PC-9 (cell line): ENCODE measurements around the gene DNAJC22. TPM values are rescaled to one million over a fixed set of nuclear protein-coding genes. Genes with fewer than 3 reads are reported as not detected.

Source experiments
- BruUV-seq: library from RNA; stranded (reverse); fragments of 400-500 nt; replicated peaks from 2 replicates; lab custom pipeline; 2021; lab: Mats Ljungman, UMichigan
- CTCF ChIA-PET: fragments of 300-600 bp; sonication (Branson Sonifier 250); formaldehyde crosslinking; loops from one replicate; lab custom pipeline; 2022; ENCODE audit warnings: antibody characterized with exemption; lab: Charles Lee
- POLR2A ChIA-PET: fragments of 300-600 bp; sonication (Branson Sonifier 250); formaldehyde crosslinking; loops from one replicate; lab custom pipeline; 2022; ENCODE audit warnings: antibody characterized with exemption; ENCODE audit not compliant: unreplicated experiment; lab: Charles Lee
- DNase-seq, 2 experiments: peaks; one replicate each; pipeline versions ENCODE4 v3.0.0 to v3.0.0-alpha.2; 2015 to 2022; ENCODE audit warnings: mixed read lengths in 1 of 2
- H2AFZ ChIP-seq: fragments of 200-600 bp; sonication (generic); 2 replicates; pipeline ENCODE4 v1.8.1; 2017; ENCODE audit warnings: antibody characterized with exemption
- H3F3A ChIP-seq: fragments of 200-600 bp; sonication (generic); 2 replicates; pipeline ENCODE4 v1.8.1; 2017; ENCODE audit warnings: antibody characterized with exemption, mild to moderate bottlenecking, low read depth; ENCODE audit not compliant: insufficient read depth
- H3K27ac ChIP-seq: fragments of 200-600 bp; sonication (generic); 2 replicates; pipeline ENCODE4 v1.6.1; 2016; ENCODE audit warnings: mixed run types
- H3K27me3 ChIP-seq: fragments of 200-600 bp; sonication (generic); 2 replicates; pipeline ENCODE4 v1.6.1; 2016; ENCODE audit warnings: low read depth, mixed run types; ENCODE audit not compliant: insufficient read depth
- H3K36me3 ChIP-seq: fragments of 200-600 bp; sonication (generic); 2 replicates; pipeline ENCODE4 v1.6.1; 2016; ENCODE audit warnings: low read depth, mixed run types
- H3K4me1 ChIP-seq: fragments of 200-600 bp; sonication (generic); replicated peaks from 2 replicates; pipeline ENCODE4 v1.6.1; 2016; ENCODE audit warnings: mixed run types; ENCODE audit not compliant: insufficient read depth
- H3K4me2 ChIP-seq: fragments of 200-600 bp; sonication (generic); 2 replicates; pipeline ENCODE4 v1.6.1; 2017; ENCODE audit warnings: mixed run types
- H3K4me3 ChIP-seq: fragments of 200-600 bp; sonication (generic); 2 replicates; pipeline ENCODE4 v1.6.1; 2016; ENCODE audit warnings: mixed run types
- H3K79me2 ChIP-seq: fragments of 200-600 bp; sonication (generic); 2 replicates; pipeline ENCODE4 v1.6.1; 2017; ENCODE audit warnings: low read depth, mixed run types
- H3K9me2 ChIP-seq: fragments of 200-600 bp; sonication (generic); 2 replicates; pipeline ENCODE4 v1.8.1; 2017; ENCODE audit warnings: mild to moderate bottlenecking; ENCODE audit not compliant: insufficient read depth
- H3K9me3 ChIP-seq: fragments of 200-600 bp; sonication (generic); 2 replicates; pipeline ENCODE4 v1.8.1; 2016; ENCODE audit warnings: low read depth; ENCODE audit not compliant: insufficient read depth
- H4K20me1 ChIP-seq: fragments of 200-600 bp; sonication (generic); 2 replicates; pipeline ENCODE4 v1.8.1; 2017; ENCODE audit not compliant: insufficient read depth
- CTCF ChIP-seq: fragments of 200-600 bp; sonication (generic); conservative IDR thresholded peaks from 2 replicates; pipeline ENCODE4 v1.6.1; 2017; ENCODE audit warnings: mixed run types, antibody characterized with exemption, mild to moderate bottlenecking, moderate library complexity
- EZH2 ChIP-seq: fragments of 200-600 bp; sonication (generic); IDR thresholded peaks from 2 replicates; pipeline ENCODE4 v1.8.0; 2017; ENCODE audit warnings: antibody characterized with exemption, low read depth
- intact Hi-C: fragments of 100-400 bp; cut with micrococcal nuclease; formaldehyde crosslinking; loops from one replicate; pipeline ENCODE4 v1.10.0; 2022; ENCODE audit not compliant: unreplicated experiment
- total RNA-seq: library from RNA; stranded (reverse); gene quantifications from 2 replicates; pipeline ENCODE4 v1.2.3, GENCODE V29; 2021

DNAJC22 gene
- total RNA-seq, 1 experiment from 2014 or later = 3.7 TPM

GRCh38 chr12:49344486-49345050 is 2.1 kb upstream of the DNAJC22 start:
- peak overlapping the region; percentile 90 for H3K4me2 ChIP-seq
- H3K27me3 ChIP-seq = peaks cover 45% of the 10 kb centered on the region
- no peak overlapping the region for H2AFZ ChIP-seq
- peaks cover 28% of the 10 kb centered on the region for H3K4me1 ChIP-seq
- intact Hi-C loops = loop anchor here (5.0 kb wide), 2 partner anchors 278 to 282 kb away; partner anchors contain the start of genes KMT2D and PRPF40B
- ChIA-PET CTCF (no interaction called here), POLR2A (no interaction called here)
- TF ChIP-seq EZH2 = no peak
- TF ChIP-seq CTCF = no peak
- no peaks in the 10 kb centered on the region for H3K9me3 ChIP-seq
- H3K4me3 ChIP-seq = peak overlapping the region; percentile 41; the same call in 1 of the 2 replicates
- H3K36me3 ChIP-seq = no peaks in the 10 kb centered on the region
- peaks cover 12% of the 10 kb centered on the region; the same call in 1 of the 2 replicates for H3F3A ChIP-seq
- H3K27ac ChIP-seq = no peak overlapping the region
- no TSS peak for BruUV-seq
- DNase-seq = no peak
- no peaks in the 10 kb centered on the region for H3K79me2 ChIP-seq
- no peaks in the 10 kb centered on the region for H4K20me1 ChIP-seq
- no peaks in the 10 kb centered on the region for H3K9me2 ChIP-seq

GRCh38 chr12:49345051-49345824 is 1.4 kb upstream of the DNAJC22 start:
- Histone ChIP-seq H4K20me1 (no peaks in the 10 kb centered on the region), H3K9me2 (no peaks in the 10 kb centered on the region), H3F3A (peaks cover 9% of the 10 kb centered on the region; the same call in 1 of the 2 replicates), H3K4me3 (peak overlapping the region; percentile 41; the same call in 1 of the 2 replicates), H3K9me3 (no peaks in the 10 kb centered on the region), H3K4me2 (peak overlapping the region; percentile 90), H3K27ac (no peak overlapping the region), H3K79me2 (no peaks in the 10 kb centered on the region), H3K27me3 (peaks cover 45% of the 10 kb centered on the region), H3K36me3 (no peaks in the 10 kb centered on the region), H2AFZ (no peak overlapping the region), H3K4me1 (peaks cover 28% of the 10 kb centered on the region)
- POLR2A ChIA-PET = no interaction called here
- no TSS peak for BruUV-seq
- CTCF ChIA-PET = no interaction called here
- peak; percentile 99 for TF ChIP-seq EZH2
- TF ChIP-seq CTCF = no peak
- intact Hi-C loops = loop anchor here (5.0 kb wide), 1 partner anchor 277 kb away; the partner anchor contains the start of gene PRPF40B
- DNase-seq = no peak

GRCh38 chr12:49345825-49346658 is 646 bp upstream of the DNAJC22 start:
- CTCF ChIA-PET = interaction anchor here (0.6 to 2.2 kb wide), 6 partner anchors 11 to 276 kb away, joined by 3 to 16 read pairs (median 6); partner anchors contain the start of gene TROAP
- peaks cover 45% of the 10 kb centered on the region for H3K27me3 ChIP-seq
- POLR2A ChIA-PET = no interaction called here
- TF ChIP-seq EZH2 (peak; percentile 99), CTCF (no peak)
- H3K4me2 ChIP-seq = peak overlapping the region; percentile 90
- H3K4me3 ChIP-seq = peak overlapping the region; percentile 62
- H3K9me2 ChIP-seq = no peaks in the 10 kb centered on the region
- intact Hi-C loops = loop anchor here (2.0 to 5.0 kb wide), 2 partner anchors 57 to 276 kb away; partner anchors contain the start of gene PRPF40B
- H4K20me1 ChIP-seq = no peaks in the 10 kb centered on the region
- H3K36me3 ChIP-seq = no peaks in the 10 kb centered on the region
- H2AFZ ChIP-seq = peak overlapping the region; percentile 71
- peaks cover 28% of the 10 kb centered on the region for H3K4me1 ChIP-seq
- peaks cover 4% of the 10 kb centered on the region; the same call in 1 of the 2 replicates for H3F3A ChIP-seq
- no TSS peak for BruUV-seq
- no peaks in the 10 kb centered on the region for H3K9me3 ChIP-seq
- no peak overlapping the region for H3K27ac ChIP-seq
- no peak for DNase-seq
- no peaks in the 10 kb centered on the region for H3K79me2 ChIP-seq
